Activated CD8-positive, alpha-beta memory T cell treated with anti-CD3 and anti-CD28 coated beads for 4 hours (primary cell): ENCODE measurements around the gene CSGALNACT2.

Experiments used
- DNase-seq, 2 donors: peaks; one replicate each; pipeline ENCODE4 v3.0.0-alpha.2; 2020; ENCODE audit warnings: low read depth in 2 of 2

Gene CSGALNACT2

DNA sequence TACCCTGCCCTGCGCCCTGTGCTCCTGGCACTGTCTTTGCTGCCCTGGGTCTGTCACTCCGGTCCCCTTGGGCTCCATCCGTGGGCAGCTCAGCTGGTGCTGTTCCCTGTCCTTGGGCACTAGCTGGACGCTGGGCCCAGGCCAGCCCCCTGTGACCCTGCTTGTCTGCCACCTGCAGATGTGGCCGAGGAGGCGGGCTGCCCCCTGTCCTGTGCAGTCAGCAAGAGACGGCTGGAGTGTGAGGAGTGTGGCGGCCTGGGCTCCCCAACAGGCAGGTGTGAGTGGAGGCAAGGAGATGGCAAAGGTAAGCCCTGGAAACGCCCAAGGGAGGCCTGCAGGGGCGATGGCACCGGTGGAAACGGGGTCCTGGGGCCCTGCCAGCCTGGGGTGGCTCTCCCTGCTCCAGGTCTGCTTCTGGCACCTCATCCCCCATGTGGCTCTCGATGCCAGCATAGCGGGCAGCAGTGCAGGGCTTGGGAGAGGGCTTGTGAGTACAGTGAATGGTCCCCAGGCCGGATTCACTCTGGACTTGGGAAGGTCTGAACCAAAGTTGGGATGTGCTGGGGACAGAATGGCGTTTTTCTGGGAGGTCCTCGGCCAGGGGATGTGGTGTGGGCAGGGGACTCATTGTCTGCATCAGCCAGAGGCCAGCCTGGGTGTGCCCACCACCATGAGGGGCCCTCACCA is 26.2 kb upstream of the CSGALNACT2 start:
- DNase-seq = no peak

- DNase-seq = no peak
Measured at GRCh38 chr10:43112608-43112961, 25.7 kb upstream of the CSGALNACT2 start.

GRCh38 chr10:43113201-43114087 is 24.8 kb upstream of the CSGALNACT2 start:
- DNase-seq = no peak

DNA sequence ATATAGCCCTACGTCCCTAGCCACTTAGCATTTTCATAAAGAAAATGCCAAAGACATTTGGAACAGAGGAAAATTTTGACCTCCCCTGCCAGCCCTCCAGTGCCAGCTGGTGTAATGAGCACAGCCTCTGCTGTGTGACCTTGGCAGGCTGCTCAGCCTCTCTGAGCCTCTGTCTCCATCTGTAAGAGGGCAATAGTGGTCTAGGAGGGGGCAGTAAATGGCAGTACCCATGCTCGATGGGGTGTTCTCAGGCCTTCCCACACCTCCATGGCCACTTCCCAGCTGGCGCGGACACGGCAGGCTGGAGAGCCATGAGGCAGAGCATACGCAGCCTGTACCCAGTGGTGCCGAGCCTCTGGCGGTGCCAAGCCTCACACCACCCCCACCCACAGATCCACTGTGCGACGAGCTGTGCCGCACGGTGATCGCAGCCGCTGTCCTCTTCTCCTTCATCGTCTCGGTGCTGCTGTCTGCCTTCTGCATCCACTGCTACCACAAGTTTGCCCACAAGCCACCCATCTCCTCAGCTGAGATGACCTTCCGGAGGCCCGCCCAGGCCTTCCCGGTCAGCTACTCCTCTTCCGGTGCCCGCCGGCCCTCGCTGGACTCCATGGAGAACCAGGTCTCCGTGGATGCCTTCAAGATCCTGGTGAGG is 24.0 kb upstream of the CSGALNACT2 start:
- DNase-seq = no peak

DNA sequence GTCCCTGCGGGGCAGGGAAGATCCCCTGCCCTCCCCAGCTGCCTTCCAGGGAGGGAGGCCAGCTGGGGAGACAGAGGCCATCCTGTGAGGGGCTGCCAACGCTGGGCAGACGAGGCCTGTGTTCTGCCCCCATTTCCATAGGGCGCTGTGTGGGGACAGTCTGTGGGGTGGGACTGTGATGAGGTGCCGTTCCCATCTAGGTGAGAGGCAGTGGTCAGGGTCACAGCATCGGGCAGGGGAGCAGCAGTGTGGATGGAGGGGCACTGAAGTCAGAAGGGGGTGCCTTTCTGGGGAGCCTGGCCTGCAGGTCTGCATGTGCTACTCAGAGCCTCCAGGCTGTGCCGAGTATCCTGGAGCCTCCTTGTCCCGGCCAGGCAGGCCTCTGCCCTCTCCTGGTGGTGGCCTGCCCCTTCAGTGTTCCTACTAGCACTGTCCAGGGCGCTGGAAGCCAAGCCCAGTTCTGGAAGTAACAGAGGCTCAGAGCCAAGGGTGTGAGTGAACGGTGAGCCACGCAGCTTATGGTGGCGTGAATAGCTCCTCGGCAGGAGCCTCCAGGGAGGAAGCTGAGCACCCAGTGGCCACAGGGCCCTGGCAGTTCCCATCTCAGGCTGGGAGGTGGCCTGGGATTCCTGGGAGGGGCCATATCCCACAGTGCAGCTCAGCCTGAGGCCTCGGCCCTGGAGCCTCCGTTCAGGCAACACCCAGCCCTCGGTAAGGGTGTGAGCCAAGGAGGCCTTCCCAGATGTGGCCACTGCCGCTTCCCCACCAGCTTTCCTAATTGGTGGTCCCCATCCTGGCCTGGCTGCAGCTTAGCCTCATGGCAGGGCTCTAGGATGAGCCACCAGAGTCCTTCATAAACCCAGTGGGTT is 23.3 kb upstream of the CSGALNACT2 start:
- DNase-seq = no peak

- no peak for DNase-seq
Measured at GRCh38 chr10:43115881-43116595, 22.2 kb upstream of the CSGALNACT2 start.

DNA sequence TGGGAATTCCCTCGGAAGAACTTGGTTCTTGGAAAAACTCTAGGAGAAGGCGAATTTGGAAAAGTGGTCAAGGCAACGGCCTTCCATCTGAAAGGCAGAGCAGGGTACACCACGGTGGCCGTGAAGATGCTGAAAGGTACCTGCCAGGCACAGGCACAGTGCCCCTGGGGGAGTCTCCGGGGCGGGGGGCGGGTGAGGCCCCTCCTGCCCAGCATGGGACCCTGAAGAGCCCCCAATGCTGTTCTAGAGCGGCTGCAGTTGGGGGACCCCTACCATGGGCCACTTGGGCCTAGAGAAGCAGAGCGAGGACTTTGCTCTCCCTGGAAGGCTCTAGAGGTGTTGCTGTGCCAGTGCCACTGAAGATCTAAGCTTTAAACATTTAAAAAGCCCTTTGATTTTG is 21.6 kb upstream of the CSGALNACT2 start:
- DNase-seq = no peak

- DNase-seq = no peak
Measured at GRCh38 chr10:43117031-43117776, 21.0 kb upstream of the CSGALNACT2 start.

DNA sequence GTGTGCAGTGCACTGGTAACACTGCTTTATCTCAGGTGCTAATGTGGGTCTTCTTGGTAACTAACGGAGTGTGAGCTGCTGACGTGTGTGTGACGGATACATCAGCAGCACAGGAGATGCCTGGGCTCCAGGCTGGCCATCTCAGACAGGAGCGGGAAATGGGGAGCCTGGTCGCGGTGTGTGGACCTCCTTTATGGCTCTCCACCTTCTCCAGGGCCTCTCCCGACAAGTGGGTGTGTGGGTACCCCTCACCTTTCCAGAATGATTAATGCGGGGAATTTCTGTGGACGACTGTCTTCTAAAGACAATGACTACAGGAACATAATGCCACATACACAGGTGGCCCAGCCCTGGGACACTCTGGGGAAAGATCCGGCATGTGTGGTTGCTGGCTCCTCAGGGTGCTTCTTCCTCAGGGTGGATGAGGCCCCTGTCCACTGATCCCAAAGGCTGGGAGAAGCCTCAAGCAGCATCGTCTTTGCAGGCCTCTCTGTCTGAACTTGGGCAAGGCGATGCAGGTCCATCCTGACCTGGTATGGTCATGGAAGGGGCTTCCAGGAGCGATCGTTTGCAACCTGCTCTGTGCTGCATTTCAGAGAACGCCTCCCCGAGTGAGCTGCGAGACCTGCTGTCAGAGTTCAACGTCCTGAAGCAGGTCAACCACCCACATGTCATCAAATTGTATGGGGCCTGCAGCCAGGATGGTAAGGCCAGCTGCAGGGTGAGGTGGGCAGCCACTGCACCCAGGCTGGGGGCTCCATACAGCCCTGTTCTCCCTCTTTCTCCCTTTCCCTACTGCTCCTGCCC is 20.3 kb upstream of the CSGALNACT2 start:
- DNase-seq = no peak

DNA sequence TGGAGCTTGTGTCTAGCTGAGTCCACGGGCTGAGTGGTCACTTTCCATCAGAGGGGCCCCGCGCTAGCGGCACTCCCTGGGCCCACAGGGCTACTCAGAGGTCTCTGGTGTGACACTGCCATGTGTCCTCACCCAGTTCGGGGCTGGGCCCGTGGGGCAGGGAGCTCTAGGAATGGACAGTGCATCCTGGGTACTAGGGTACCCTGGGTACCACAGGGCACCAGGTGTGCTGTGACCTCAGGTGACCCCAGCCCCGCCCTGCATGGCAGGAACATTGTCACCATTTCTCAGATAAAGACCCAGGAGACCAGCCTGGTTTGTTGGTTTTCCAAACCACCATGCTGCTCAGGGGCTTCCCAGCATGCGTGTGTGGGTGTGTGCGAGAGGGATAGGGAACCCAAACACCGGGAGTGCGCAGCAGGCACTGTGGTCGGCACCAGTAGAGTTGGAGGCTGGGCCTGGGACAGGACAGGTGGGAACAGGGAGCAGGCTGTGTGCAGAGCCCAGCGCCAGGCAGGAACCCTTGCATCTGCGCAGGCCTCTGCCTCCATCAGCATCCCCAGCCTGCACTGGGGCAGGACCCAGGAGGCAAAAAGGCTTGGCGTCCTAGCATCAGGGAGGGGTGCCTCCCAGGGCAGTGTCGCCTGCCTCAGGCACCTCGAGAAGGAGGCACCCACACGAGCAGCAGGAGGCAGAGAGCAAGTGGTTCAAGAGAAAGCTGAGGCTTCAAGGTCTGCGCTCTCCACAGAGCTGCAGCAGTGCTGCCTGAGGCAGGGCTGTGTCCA is 19.4 kb upstream of the CSGALNACT2 start:
- no peak for DNase-seq

- DNase-seq = no peak
Measured at GRCh38 chr10:43119416-43120115, 18.7 kb upstream of the CSGALNACT2 start.

- DNase-seq = no peak
Measured at GRCh38 chr10:43120116-43120928, 17.9 kb upstream of the CSGALNACT2 start.

GRCh38 chr10:43120929-43121314 is 17.3 kb upstream of the CSGALNACT2 start:
- DNase-seq = peak; percentile 22 to 38

DNA sequence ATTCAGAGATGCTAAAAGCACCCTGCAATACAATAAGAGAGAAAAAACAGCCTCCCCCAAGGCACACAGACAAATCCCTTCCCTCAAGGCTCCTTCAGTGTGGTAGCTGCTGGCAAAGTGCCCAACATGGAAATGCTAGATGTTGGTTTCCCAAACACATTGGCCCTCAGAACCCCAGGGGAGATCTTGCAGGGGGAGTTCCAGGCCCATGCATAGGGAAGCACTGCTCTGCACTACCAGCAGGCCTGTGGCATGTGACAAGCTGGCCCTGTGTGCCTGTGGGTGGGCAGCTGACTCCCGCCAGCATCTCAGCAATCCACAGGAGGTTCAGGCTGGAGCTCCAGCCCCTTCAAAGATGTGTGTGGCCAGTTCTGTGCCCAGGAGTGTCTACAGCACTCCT is 16.8 kb upstream of the CSGALNACT2 start:
- no peak for DNase-seq

GRCh38 chr10:43122096-43122495 is 16.1 kb upstream of the CSGALNACT2 start:
- DNase-seq = no peak

DNA sequence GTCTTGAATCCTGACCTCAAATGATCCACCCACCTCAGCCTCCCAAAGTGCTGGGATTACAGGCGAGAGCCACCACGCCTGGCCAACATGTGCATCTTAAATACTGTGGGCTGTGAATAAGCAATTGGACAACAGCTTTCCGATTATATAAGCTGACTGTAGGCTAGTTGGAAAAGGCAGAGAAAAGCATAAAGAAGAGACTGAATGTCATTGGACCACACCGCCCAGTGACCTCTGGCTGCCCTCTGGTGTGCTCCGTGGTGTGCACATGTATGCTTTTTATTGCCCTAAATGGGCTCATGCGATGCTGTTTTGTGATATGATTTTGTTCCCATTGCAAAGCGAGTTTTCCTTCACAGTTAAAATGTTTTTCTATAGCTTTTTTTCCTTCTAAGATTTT is 15.4 kb upstream of the CSGALNACT2 start:
- DNase-seq = no peak
